Mammary epithelial cell (primary cell): ENCODE data around the gene NCOA5.

ENCODE experiments used
- CTCF ChIP-seq, 2 donors: IDR thresholded peaks in 1 of 2; conservative IDR thresholded peaks in 1 of 2; 2 replicates each; pipeline ENCODE4 v1.5.1; 2011 to 2012; ENCODE audit warnings: inconsistent platforms in 2 of 2, low read length in 2 of 2, mild to moderate bottlenecking in 2 of 2, control low read depth in 1 of 2, low read depth in 1 of 2; ENCODE audit not compliant: insufficient read depth in 1 of 2; ENCODE audit errors: extremely low read depth in 1 of 2
- EZH2 ChIP-seq: IDR thresholded peaks from 2 replicates; pipeline ENCODE4 v1.6.1; 2012; ENCODE audit warnings: low read length, inconsistent platforms, borderline replicate concordance

DNA sequence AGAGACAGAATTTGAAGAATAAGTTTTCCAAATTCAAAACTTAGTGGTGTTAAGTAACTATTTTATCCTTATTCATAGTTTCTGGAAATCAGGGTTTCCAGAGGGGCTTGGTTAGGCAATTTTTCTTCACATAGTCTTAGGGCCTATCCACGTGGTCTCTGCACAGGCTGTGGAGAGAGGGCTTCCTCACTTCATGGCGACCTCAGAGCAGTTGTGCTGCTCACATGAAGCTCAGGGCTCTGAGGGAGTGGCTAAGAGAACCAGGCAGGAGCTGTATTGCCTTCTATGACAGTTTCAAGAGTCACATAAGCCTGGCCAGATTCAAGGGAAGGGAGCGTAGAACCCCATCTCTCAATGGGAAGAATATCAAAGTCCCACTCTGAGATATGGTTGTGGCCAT is 14.5 kb upstream of the NCOA5 start:
- TF ChIP-seq EZH2 (no peak), CTCF (conservative IDR thresholded peaks at IDR 0.05 in 1 of 2, IDR thresholded peaks at IDR 0.05 in 1 of 2; ENCODE audit: extremely low read depth in 1 of 2, insufficient read depth in 1 of 2, low read depth in 1 of 2, low read length in 2 of 2) (no peak)
